ENCODE data around the gene RPTOR.

DNA sequence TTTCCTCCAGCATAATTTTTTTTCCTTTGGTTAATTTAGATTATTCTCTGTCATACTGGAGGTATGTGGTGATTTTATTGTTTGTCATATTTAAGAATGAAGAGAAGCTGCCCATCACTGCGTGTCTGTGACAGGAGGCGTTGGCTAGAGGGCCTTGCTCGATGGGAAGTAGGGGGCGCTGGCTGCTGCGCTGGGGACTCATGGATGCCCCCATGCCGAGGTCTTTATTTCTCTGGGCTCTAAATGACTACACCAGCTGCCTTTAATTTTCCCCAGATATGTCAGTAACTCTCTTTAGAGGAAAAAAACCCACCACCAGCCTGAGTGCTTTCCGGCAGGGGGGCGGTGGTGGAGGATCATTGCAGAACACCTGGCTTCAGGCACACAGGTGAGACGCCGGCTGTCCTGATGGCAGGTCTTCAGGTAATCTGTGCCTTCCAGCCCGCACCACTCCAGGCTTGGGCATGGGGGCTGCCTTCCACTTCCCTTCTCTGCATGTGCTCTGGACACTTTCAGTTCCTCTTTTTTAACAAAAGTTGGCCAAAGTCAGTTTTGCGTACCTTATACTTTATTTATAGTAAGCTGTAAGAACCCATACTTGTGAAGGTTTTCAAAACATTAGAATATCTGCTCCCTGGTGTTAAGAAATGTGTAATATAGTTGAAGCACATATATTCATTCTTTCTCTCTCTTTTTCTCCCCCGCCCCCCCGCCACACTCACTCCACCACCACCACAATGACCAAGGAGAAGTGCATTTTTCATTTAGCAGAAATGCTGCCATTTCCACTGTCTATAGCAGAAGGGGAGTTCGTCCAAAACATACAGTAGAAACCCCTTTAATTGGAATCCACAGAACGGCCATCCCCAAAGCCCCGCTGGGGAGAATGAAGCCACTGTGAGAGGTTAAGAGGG, 192.7 kb downstream of the RPTOR start:
- TF ChIP-seq, protein P1, sequence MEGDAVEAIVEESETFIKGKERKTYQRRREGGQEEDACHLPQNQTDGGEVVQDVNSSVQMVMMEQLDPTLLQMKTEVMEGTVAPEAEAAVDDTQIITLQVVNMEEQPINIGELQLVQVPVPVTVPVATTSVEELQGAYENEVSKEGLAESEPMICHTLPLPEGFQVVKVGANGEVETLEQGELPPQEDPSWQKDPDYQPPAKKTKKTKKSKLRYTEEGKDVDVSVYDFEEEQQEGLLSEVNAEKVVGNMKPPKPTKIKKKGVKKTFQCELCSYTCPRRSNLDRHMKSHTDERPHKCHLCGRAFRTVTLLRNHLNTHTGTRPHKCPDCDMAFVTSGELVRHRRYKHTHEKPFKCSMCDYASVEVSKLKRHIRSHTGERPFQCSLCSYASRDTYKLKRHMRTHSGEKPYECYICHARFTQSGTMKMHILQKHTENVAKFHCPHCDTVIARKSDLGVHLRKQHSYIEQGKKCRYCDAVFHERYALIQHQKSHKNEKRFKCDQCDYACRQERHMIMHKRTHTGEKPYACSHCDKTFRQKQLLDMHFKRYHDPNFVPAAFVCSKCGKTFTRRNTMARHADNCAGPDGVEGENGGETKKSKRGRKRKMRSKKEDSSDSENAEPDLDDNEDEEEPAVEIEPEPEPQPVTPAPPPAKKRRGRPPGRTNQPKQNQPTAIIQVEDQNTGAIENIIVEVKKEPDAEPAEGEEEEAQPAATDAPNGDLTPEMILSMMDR (conservative IDR thresholded peaks at IDR 0.05; ENCODE audit: low read depth, low read length): no peak
- TF ChIP-seq EZH2phosphoT487 (IDR thresholded peaks at IDR 0.05; ENCODE audit: borderline replicate concordance, low read length): no peak
